Measurements from ENCODE around the gene THAP11.

THAP11 gene

DNA sequence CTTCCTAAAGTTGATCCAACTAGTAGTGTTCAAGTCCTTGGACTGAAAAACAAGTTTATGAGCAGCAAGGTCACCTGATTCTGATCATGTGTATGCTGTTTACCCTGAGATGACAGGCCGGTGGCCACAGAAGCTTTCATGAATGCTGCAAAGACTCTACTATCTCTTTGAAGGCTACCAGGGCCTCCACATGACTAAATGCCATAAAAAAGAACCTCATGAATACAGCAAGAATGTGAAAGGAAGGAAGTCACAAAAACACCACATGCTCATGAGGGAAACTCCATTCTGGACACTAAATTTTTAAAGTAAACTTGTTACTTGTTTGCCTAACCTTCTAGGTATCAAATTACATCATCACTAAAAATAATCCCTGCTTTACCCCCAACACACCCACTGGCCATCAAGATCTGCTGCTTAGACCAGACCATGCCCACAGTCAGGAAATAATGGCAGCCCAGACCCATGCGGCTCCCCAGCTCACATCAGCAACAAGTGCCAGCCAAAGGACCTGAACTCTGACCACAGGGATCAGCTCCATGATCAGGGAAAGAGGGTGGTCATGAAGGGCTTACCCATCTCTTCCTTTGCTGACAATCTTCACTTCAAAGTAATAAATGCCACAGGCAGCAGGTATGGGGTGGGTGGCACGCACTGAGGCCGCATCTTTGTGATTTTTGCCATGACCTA, 37.1 kb upstream of the THAP11 start:
- H3K27ac ChIP-seq: peak overlapping the region; percentile 77; the same call in 1 of the 2 replicates
- ChIA-PET POLR2A (ENCODE audit: low non-redundant PET) (no interaction called here), CTCF (interaction anchor here (1.0 kb wide), 1 partner anchor 12 kb away, joined by 3 read pairs; no protein-coding TSS in a partner anchor)
- TF ChIP-seq CTCF (conservative IDR thresholded peaks at IDR 0.05; ENCODE audit: low read depth): no peak
- no peak for DNase-seq (ENCODE audit: low spot score)

DNA sequence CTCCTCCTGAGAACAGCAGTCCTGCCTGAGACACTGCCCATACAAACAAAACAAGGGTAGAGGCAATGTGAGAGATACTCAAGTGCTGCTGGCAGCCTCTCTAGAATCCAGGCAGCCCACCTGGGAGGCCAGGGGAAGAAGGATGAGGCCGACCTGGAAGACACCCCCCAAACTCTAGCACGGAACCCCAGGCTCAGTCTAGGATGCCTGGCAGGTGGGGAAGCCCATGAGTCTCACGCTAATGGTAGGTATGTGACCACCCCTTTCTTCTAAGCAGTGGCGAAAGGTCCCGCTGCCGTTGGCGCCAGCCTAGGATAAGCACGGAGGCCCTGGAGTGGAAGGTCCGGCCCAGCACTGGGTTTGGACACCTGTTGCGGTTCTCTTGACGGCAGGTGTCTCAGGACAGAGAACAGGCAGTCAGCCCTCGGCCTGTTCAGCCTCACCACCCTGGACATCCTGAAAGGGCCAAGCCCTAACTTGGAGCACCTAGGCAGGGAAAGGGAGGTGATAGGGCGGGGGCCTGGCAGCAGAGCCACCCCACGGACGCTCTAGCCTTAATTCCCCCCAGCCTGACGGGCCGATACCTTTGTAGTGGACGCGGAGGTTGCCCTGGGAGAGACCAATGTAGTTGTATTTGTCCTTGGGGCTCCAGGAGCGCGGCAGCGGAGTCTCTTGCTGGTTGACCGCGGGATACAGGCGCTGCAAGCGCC, 36.2 kb upstream of the THAP11 start:
- ChIA-PET CTCF (interaction anchor here (1.2 to 2.6 kb wide), 2 partner anchors 10 to 285 kb away, joined by 3 to 23 read pairs; no protein-coding TSS in a partner anchor), POLR2A (ENCODE audit: low non-redundant PET) (interaction anchor here (0.9 to 1.4 kb wide), 3 partner anchors 9 to 86 kb away, joined by 3 to 17 read pairs (median 3); partner anchors contain the start of gene GFOD2)
- H3K27ac ChIP-seq: peak overlapping the region; percentile 77
- no peak for TF ChIP-seq CTCF (conservative IDR thresholded peaks at IDR 0.05; ENCODE audit: low read depth)
- peak; percentile 13 for DNase-seq (ENCODE audit: low spot score)

DNA sequence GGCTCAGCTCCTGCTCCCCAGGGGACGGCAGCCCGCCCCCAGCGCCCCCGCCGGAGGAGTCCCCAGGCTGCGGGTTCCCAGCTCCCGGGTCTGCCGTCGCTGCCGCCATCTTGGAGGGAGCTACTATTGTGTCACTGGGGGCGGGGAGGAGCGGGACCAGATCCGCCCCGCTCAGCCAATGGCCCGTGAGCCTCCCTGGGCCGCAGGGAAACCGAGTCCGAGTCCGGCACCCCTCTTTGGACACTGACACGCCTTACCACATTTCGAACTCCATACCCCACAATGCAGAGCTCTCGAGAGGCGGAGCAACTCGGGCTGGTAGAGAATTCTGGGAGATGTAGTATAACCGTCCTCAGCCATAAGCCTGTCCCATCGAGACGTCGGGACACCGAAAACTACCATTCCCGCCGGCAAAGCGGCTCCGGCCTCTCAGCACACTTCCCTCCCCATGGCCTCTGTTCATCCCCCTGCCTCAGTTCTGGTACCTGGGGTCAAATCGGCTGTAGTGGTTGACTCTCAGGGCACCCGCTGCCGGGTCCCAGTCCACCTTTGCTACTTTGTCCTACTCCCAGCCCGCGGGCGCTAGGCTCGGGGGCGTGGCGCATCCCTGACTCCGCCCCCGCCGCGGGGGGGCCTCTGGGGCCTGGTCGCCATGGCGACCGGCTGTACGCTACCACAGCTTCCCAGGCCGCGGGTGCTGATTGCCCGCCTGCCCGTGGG, 35.5 kb upstream of the THAP11 start, which contains the start of the genes RANBP10 and TSNAXIP1:
RANBP10 (minus strand) TSS at position 133 of the 720 bp plus-strand sequence; CDS start at position 109, 24 bp downstream.
TSNAXIP1 (plus strand) TSS at position 462 of the 720 bp plus-strand sequence. CDS start 261 bp downstream, outside the sequence.
- POLR2A ChIA-PET (ENCODE audit: low non-redundant PET): interaction anchor here (0.9 to 1.4 kb wide), 3 partner anchors 9 to 87 kb away, joined by 3 to 17 read pairs (median 3); partner anchors contain the start of gene GFOD2
- CTCF ChIA-PET: interaction anchor here (1.2 to 2.6 kb wide), 2 partner anchors 10 to 286 kb away, joined by 3 to 23 read pairs; no protein-coding TSS in a partner anchor
- DNase-seq (ENCODE audit: low spot score): peak; percentile 97
- H3K27ac ChIP-seq: peak within 1 kb of the TSS; percentile 77
- TF ChIP-seq CTCF (conservative IDR thresholded peaks at IDR 0.05; ENCODE audit: low read depth): no peak

DNA sequence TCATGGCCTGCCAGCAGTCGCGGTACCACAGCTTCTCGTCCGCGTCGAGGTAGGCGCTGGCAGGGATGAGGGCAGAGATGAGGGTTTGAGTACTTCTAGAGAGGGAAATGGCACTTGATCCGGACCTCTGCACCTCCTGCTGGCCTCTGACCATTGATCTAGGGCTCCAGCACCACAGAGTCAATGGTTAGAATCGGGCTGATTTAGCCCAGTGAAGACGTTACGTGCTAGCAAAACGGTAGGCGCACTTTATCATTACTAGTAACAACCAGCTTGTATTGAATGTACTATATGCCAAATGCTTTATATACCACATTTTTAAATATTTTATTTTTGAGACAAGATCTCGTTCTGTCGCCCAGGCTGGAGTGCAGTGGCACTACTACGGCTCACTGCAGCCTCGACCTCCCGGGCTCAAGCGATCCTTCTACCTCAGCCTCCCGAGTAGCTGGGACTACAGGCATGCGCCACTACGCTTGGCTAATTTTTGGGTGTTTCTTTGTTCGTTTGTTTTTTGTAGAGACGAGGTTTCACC, 34.9 kb upstream of the THAP11 start:
- H3K27ac ChIP-seq: peak overlapping the region; percentile 77
- no peak for DNase-seq (ENCODE audit: low spot score)
- TF ChIP-seq CTCF (conservative IDR thresholded peaks at IDR 0.05; ENCODE audit: low read depth): no peak
- POLR2A ChIA-PET (ENCODE audit: low non-redundant PET): interaction anchor here (0.9 to 1.4 kb wide), 2 partner anchors 11 to 88 kb away, joined by 3 to 17 read pairs; partner anchors contain the start of gene GFOD2
- CTCF ChIA-PET: interaction anchor here (0.7 to 2.6 kb wide), 3 partner anchors 9 to 287 kb away, joined by 3 to 23 read pairs (median 4); no protein-coding TSS in a partner anchor

GRCh38 chr16:67811899-67812298, 30.2 kb upstream of the THAP11 start:
- no peak for TF ChIP-seq CTCF (conservative IDR thresholded peaks at IDR 0.05; ENCODE audit: low read depth)
- DNase-seq (ENCODE audit: low spot score): no peak
- ChIA-PET CTCF (no interaction called here), POLR2A (ENCODE audit: low non-redundant PET) (no interaction called here)
- H3K27ac ChIP-seq: no peak overlapping the region

Data from RWPE1 (cell line).